Liver (tissue), 3 donors: Measurements from ENCODE around the gene KBTBD2.

Experiments used
- HNF4G ChIP-seq: IDR thresholded peaks from 2 replicates; pipeline ENCODE4 v1.6.1; 2016; ENCODE audit warnings: antibody characterized with exemption
- SP1 ChIP-seq: IDR thresholded peaks from 2 replicates; pipeline ENCODE4 v1.6.1; 2018; ENCODE audit warnings: antibody characterized with exemption, mild to moderate bottlenecking
- TF ChIP-seq, protein P1 (sequence below): fragments of 150-350 bp; IDR thresholded peaks from 2 replicates; pipeline ENCODE4 v1.5.1; 2017; ENCODE audit warnings: improper control_type of control experiment, low read depth, low read length; ENCODE audit not compliant: missing input control
- donor health status: healthy.
- donor health status: healthy.

- TF ChIP-seq, protein P1, sequence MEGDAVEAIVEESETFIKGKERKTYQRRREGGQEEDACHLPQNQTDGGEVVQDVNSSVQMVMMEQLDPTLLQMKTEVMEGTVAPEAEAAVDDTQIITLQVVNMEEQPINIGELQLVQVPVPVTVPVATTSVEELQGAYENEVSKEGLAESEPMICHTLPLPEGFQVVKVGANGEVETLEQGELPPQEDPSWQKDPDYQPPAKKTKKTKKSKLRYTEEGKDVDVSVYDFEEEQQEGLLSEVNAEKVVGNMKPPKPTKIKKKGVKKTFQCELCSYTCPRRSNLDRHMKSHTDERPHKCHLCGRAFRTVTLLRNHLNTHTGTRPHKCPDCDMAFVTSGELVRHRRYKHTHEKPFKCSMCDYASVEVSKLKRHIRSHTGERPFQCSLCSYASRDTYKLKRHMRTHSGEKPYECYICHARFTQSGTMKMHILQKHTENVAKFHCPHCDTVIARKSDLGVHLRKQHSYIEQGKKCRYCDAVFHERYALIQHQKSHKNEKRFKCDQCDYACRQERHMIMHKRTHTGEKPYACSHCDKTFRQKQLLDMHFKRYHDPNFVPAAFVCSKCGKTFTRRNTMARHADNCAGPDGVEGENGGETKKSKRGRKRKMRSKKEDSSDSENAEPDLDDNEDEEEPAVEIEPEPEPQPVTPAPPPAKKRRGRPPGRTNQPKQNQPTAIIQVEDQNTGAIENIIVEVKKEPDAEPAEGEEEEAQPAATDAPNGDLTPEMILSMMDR: no peak
- TF ChIP-seq SP1 (no peak), HNF4G (no peak)
Observed at GRCh38 chr7:32872421-32872820, 19.1 kb downstream of the KBTBD2 start.
